Heart left ventricle (tissue), 16 donors: ENCODE data around the gene GH2. TPM values are rescaled to one million over a fixed set of nuclear protein-coding genes. Genes with fewer than 3 reads are reported as not detected.
"Not testable (repeated sequence)": the region's sequence is repeated elsewhere in the genome, so short reads cannot be mapped to it uniquely, and the experiment has no call there.

Source experiments
- ATAC-seq, 4 donors: fragments of 200-7000 bp; cut with Tn5 transposase; one replicate each; pipeline ENCODE4 v1.9.1; 2020 to 2022; ENCODE audit warnings: moderate library complexity in 4 of 4, mild to moderate bottlenecking in 3 of 4, moderate number of reproducible peaks in 1 of 4
- DNase-seq, 5 donors: peaks; one replicate each; pipeline ENCODE4 v3.0.0-alpha.2; 2020
- H3K27ac ChIP-seq, 12 donors: fragments of 200-600 bp; sonication (generic) in 4 of 12; one replicate each; pipeline versions ENCODE4 v1.5.0 to v1.8.0; 2016 to 2022; ENCODE audit warnings: mild to moderate bottlenecking in 2 of 12
- H3K27me3 ChIP-seq, 9 donors: fragments of 200-600 bp; sonication (generic) in 2 of 9; one replicate each; pipeline versions ENCODE4 v1.5.1 to v1.8.0; 2016 to 2022; ENCODE audit warnings: mild to moderate bottlenecking in 3 of 9
- H3K36me3 ChIP-seq, 9 donors: fragments of 200-600 bp; sonication (generic) in 2 of 9; one replicate each; pipeline versions ENCODE4 v1.5.0 to v1.8.0; 2018 to 2022; ENCODE audit warnings: mild to moderate bottlenecking in 2 of 9
- H3K4me1 ChIP-seq, 12 donors: fragments of 200-600 bp; sonication (generic) in 4 of 12; one replicate each; pipeline versions ENCODE4 v1.5.0 to v1.8.0; 2016 to 2022; ENCODE audit warnings: mild to moderate bottlenecking in 3 of 12
- H3K4me3 ChIP-seq, 12 donors: fragments of 200-600 bp; sonication (generic) in 4 of 12; one replicate each; pipeline versions ENCODE4 v1.5.0 to v1.8.0; 2017 to 2022; ENCODE audit warnings: mild to moderate bottlenecking in 9 of 12, moderate library complexity in 4 of 12
- H3K9me3 ChIP-seq, 12 donors: fragments of 200-600 bp; sonication (generic) in 4 of 12; one replicate each; pipeline versions ENCODE4 v1.5.0 to v1.8.0; 2016 to 2022; ENCODE audit warnings: mild to moderate bottlenecking in 1 of 12
- POLR2A ChIP-seq, 2 donors: fragments of 450-650 bp; IDR thresholded peaks; one replicate each; pipeline ENCODE4 v1.6.1; 2017; ENCODE audit warnings: antibody characterized with exemption in 2 of 2, mild to moderate bottlenecking in 2 of 2, moderate library complexity in 2 of 2
- WGBS, 4 donors: extraction: QIAGEN DNeasy Blood & Tissue Kit in 2 of 4; methylation state at CpG; one replicate each; pipeline versions ENCODE4 v1.1.5 to v1.1.7; 2013 to 2018; 5-methylcytosine and 5-hydroxymethylcytosine counted together
- intact Hi-C, 10 donors: fragments of 100-400 bp; cut with DNase I; formaldehyde crosslinking; loops; one replicate each; pipeline versions ENCODE4 v1.11.1 to v1.14.2; 2022
- polyA plus RNA-seq, 2 donors: library from polyadenylated mRNA; stranded (reverse); fragments of 200-250 nt; gene quantifications; one replicate each; pipeline ENCODE4 v1.2.3, GENCODE V29; 2013
- total RNA-seq, 9 donors: library from RNA; depleted of rRNA in 2 of 9; stranded (reverse); fragments of >200 nt in 2 of 9; fragmentation: NEBNext Ultra II Directional in 3 of 9; extraction: Animal tissue kit (Norgen Biotek cat#: 25700) in 3 of 9; gene quantifications; one replicate each; pipeline versions ENCODE4 v1.1.0 to v1.2.4, GENCODE V29; 2016 to 2023
- TF ChIP-seq, protein P1 (sequence below), 12 donors: fragments of 200-600 bp; sonication (generic) in 4 of 12; IDR thresholded peaks; one replicate each; pipeline versions ENCODE4 v1.5.0 to v1.8.0; 2018 to 2022; ENCODE audit warnings: antibody characterized with exemption in 12 of 12, mild to moderate bottlenecking in 5 of 12
- donor health status: ischemic (EF 13 %, LVEDD 7.1; RV severe dilation, severe dysfunction).
- donor health status: healthy with polysubstance abuse.
- donor health status: DM: no; HTN: yes; CAD: no.
- donor health status: DM: no; HTN: no; CAD: no.
- donor health status: ischemic (EF 25% LVEDD 6.9; RV normal size, moderate dysfunction).
- donor health status: ischemic (EF 25% LVEDD 5.7; RV mildly dilated, moderate dysfunction).
- donor health status: healthy.
- donor health status: DM: yes; HTN: yes; CAD: no.
- donor health status: ischemic (EF 35%, LVEDD 5.7; RV mildly dilated, moderate dysfunction).
- donor health status: nonischemic (EF 11% LVEDD 7.7; RV severe dilation, severe dysfunction).
- donor health status: DM: yes; HTN: yes; CAD: no.
- donor health status: PGD.
- donor health status: ischemic (EF 29% LVEDD 5.4; RV normal size, mild dysfunction).
- donor health status: nonischemic (EF 23%, LVEDD 6.1; RV moderate dilation, normal function).

The GH2 gene
- total and polyA plus RNA-seq, 11 donors, result not detected

DNA sequence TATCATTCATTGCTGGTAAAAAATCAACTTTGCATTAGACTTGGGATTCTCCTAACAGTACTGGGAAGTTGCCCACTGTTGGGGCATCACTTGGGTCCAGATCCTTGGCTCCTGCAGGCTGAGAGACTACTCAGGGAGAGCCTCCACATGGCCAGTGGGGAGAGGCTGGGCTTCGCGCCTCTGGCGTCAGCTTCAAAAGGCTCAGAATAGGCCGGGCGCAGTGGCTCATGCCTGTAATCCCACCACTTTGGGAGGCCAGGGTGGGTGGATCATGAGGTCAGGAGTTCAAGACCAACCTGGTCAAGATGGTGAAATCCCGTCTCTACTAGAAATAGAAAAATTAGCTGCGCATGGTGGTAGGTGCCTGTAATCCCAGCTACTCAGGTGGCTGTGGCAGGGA lies 32.7 kb upstream of the GH2 start:
- Histone ChIP-seq H3K27me3 (peaks cover 0 to 11% (median 0%) of the 10 kb centered on the region in 9 donors), H3K4me3 (no peak overlapping the region), H3K36me3 (no peaks in the 10 kb centered on the region), H3K27ac (no peak overlapping the region), H3K4me1 (peaks cover 0 to 6% (median 0%) of the 10 kb centered on the region in 12 donors), H3K9me3 (no peaks in the 10 kb centered on the region)
- intact Hi-C loops, result loop anchor here in 9 of 10 donors (5.0 to 10.0 kb wide), 4 partner anchors 38 to 370 kb away; partner anchors contain the start of gene ERN1 (in 7 of the 9)
- no peak for ATAC-seq
- 67 to 98% (median 96%) methylated on average over 1 to 7 of the region's 7 CpGs for WGBS, 4 donors
- no peak for DNase-seq
- TF ChIP-seq POLR2A (IDR thresholded peaks at IDR 0.05), result no peak
- TF ChIP-seq, protein P1, sequence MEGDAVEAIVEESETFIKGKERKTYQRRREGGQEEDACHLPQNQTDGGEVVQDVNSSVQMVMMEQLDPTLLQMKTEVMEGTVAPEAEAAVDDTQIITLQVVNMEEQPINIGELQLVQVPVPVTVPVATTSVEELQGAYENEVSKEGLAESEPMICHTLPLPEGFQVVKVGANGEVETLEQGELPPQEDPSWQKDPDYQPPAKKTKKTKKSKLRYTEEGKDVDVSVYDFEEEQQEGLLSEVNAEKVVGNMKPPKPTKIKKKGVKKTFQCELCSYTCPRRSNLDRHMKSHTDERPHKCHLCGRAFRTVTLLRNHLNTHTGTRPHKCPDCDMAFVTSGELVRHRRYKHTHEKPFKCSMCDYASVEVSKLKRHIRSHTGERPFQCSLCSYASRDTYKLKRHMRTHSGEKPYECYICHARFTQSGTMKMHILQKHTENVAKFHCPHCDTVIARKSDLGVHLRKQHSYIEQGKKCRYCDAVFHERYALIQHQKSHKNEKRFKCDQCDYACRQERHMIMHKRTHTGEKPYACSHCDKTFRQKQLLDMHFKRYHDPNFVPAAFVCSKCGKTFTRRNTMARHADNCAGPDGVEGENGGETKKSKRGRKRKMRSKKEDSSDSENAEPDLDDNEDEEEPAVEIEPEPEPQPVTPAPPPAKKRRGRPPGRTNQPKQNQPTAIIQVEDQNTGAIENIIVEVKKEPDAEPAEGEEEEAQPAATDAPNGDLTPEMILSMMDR (IDR thresholded peaks at IDR 0.05), result no peak

DNA sequence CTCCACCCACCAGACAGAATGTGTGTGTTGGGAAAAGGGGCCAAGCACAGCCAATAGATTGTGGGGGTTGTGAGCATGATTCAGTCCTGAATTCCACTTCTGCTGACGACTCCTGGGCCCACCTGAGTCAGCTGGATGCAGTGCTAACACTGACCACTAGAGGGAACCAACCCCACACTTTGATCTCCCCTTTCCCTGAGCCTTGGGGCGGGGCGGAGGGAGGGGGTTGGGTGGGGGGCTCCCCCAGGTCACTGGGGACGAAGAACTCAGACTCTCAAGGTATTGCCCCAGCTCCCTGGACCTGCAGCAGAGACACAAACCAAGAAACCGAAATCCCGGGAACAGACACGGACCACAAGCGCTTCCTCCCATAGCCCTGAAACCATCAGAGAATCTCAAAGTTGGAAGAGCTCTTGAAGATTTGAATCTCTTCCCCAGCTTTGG lies 29.9 kb upstream of the GH2 start:
- 32 to 44% (median 40%) methylated on average over 7 to 8 of the region's 8 CpGs for WGBS, 4 donors
- ATAC-seq (peak; percentile 38 to 67 (median 62)), DNase-seq (peak in 1 of 5 donors; percentile 34)
- no peaks in the 10 kb centered on the region for H3K4me1 ChIP-seq
- intact Hi-C loops, result loop anchor here in 9 of 10 donors (5.0 to 10.0 kb wide), 4 partner anchors 41 to 373 kb away; partner anchors contain the start of gene ERN1 (in 7 of the 9)
- H3K4me3 ChIP-seq, result no peak overlapping the region
- H3K27me3 ChIP-seq, result peaks cover 0 to 11% (median 0%) of the 10 kb centered on the region in 9 donors
- TF ChIP-seq, protein P1 (IDR thresholded peaks at IDR 0.05), result peak; percentile 77 to 91 (median 81)
- TF ChIP-seq POLR2A (IDR thresholded peaks at IDR 0.05), result no peak
- no peak overlapping the region for H3K27ac ChIP-seq
- H3K36me3 ChIP-seq, result no peaks in the 10 kb centered on the region
- H3K9me3 ChIP-seq, result no peaks in the 10 kb centered on the region

- WGBS, 4 donors, result 65 to 77% (median 70%) methylated on average over 15 of the region's 15 CpGs
- ATAC-seq (no peak), DNase-seq (no peak)
- no peak within 1 kb of the TSS for H3K27ac ChIP-seq
- intact Hi-C loops, result loop anchor here in 9 of 10 donors (5.0 to 10.0 kb wide), 4 partner anchors 41 to 374 kb away; partner anchors contain the start of gene ERN1 (in 7 of the 9)
- H3K4me1 ChIP-seq, result no peaks in the 10 kb centered on the region
- no peaks in the 10 kb centered on the region for H3K9me3 ChIP-seq
- H3K4me3 ChIP-seq, result no peak within 1 kb of the TSS
- TF ChIP-seq POLR2A (IDR thresholded peaks at IDR 0.05), result no peak
- TF ChIP-seq, protein P1 (IDR thresholded peaks at IDR 0.05), result no peak
- H3K27me3 ChIP-seq, result peaks cover 0 to 11% (median 0%) of the 10 kb centered on the region in 9 donors
- no peaks in the 10 kb centered on the region for H3K36me3 ChIP-seq
Observed at GRCh38 chr17:63911041-63911635, 29.4 kb upstream of the GH2 start, which contains the start of gene CSHL1. TSS of gene CSHL1 (minus strand) at chr17:63911258. CDS start at chr17:63911196, 62 bp downstream.

- Histone ChIP-seq H3K27me3 (peaks cover 0 to 11% (median 0%) of the 10 kb centered on the region in 9 donors), H3K36me3 (no peaks in the 10 kb centered on the region), H3K27ac (no peak overlapping the region), H3K4me1 (no peaks in the 10 kb centered on the region), H3K4me3 (no peak overlapping the region), H3K9me3 (no peaks in the 10 kb centered on the region)
- intact Hi-C loops, result loop anchor here in 9 of 10 donors (5.0 to 10.0 kb wide), 4 partner anchors 42 to 375 kb away; partner anchors contain the start of gene ERN1 (in 7 of the 9)
- ATAC-seq, result no peak
- TF ChIP-seq POLR2A (IDR thresholded peaks at IDR 0.05), result no peak
- TF ChIP-seq, protein P1 (IDR thresholded peaks at IDR 0.05), result no peak
- no peak for DNase-seq
- 80 to 94% (median 81%) methylated on average over 10 to 14 of the region's 14 CpGs for WGBS, 4 donors
Observed at GRCh38 chr17:63910096-63910495, 28.4 kb upstream of the GH2 start.

DNA sequence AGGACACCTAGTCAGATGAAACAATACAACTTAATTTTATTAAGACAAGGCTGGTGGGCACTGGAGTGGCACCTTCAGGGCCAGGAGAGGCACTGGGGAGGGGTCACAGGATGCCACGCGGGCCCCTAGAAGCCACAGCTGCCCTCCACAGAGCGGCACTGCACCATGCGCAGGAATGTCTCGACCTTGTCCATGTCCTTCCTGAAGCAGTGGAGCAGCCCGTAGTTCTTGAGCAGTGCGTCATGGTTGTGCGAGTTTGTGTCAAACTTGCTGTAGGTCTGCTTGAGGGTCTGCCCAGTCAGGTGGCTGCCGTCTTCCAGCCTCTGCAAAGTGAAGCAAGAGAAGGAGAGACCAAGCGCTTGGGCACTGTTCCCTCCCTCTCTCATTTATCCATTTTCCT lies 27.8 kb upstream of the GH2 start:
- DNase-seq, H3K4me1 ChIP-seq, ATAC-seq, intact Hi-C loops, H3K4me3 ChIP-seq, H3K36me3 ChIP-seq, H3K9me3 ChIP-seq, H3K27ac ChIP-seq: not testable (repeated sequence)
- peaks cover 0 to 11% (median 0%) of the 10 kb centered on the region in 9 donors for H3K27me3 ChIP-seq
- WGBS, 4 donors, result 90 to 93% (median 91%) methylated on average over 9 to 10 of the region's 10 CpGs
